Stimulated activated CD4-positive, alpha-beta T cell treated with anti-CD3 and anti-CD28 coated beads, Interleukin-1b, Interleukin-23, amount 100 ng/mL, for 24 hours (primary cell): ENCODE data around the gene RPP25L.

Source experiments
- DNase-seq, 4 experiments: peaks; one replicate each; pipeline ENCODE4 v3.0.0-alpha.2; 2020; ENCODE audit warnings: low read depth in 4 of 4, low spot score in 1 of 4

The RPP25L gene

DNA sequence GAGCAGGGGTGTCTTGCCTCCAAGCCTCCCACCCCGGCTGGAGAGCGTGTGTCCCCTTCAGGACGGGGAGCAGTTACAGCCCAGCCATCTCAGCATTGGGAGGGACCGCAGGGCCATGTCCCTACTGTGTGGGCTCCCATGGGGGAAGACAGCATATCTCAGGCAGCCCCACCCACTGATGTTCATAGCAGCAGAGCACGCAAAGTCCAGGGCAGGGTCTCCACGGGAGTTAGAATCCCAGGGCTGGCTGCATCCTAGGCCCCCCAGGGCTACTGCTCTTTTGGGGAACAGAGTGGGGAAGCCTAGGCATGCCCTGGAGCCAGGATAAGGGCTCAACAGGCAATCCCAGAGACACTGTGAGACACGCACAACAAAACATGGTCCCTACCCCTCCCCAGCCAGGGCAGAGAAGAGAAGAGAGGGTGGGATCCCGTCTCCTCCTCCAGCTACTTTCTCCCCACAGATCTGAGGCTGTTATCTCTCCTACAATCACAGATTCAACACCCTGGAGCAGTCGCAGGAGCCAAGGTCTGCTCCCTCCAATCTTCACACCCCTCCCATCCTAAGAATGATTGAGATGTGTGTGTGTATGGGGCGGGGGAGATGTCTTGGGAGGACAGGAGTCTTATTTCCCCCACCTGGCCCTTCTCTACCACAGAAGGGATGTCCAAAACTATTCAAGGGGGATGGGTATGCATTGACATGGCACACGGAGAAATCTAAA lies 25.8 kb downstream of the RPP25L start:
- no peak for DNase-seq

DNA sequence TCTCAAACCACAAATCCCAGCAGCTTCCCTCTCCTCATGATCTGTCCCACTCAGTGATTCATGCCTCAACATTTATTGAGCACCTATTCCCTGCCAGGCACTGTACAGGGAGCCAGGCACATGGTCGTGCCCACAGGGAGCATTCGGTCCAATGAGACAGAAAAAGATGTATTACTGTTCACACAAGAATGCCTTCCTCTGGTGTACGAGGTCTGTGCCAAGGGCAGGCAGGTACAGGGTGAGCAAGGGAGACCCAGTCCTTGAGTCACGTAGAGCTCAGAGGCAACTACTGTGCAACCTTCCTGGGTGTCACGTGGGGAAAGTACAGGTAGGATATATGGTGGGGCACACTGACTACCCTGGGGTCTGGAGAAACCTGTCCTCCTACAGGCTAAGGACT lies 26.9 kb downstream of the RPP25L start:
- DNase-seq, result no peak

DNA sequence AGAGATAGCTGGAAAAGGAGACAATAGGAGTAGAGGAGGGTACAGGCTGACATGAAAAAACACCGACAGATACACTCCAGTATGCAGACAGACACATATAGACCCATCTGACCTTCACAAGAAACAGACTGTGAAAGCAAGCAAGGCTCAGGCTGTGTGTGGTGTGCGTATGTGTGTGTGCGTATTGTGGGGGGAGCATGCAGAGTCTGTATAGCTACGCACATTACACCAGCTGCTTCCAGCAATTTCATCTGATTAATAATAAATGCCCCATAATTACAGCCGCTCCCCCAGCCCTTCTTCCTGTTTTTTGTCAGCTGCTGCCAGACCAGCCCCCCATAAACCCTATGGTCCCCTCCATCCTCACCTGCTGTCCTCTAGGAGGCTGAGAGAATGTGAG lies 29.1 kb downstream of the RPP25L start:
- no peak for DNase-seq

DNA sequence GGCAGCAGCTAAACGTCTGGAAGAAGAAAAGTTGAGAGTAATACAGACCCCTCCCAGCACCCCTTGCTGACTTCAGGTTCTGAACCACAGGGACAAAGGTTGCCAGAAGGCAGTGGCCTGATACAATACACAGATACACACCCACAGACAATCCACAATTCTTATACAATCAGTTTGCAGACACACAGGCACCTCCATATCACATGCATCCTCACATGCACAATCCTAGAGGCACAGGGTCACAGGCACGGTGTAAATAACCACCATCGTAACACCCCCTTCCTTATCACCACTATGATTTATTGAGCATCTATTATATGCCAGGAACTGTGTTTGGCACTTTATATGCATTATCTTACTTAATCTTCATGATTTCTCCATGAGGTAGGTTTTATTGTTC lies 30.6 kb downstream of the RPP25L start:
- DNase-seq, result no peak

DNA sequence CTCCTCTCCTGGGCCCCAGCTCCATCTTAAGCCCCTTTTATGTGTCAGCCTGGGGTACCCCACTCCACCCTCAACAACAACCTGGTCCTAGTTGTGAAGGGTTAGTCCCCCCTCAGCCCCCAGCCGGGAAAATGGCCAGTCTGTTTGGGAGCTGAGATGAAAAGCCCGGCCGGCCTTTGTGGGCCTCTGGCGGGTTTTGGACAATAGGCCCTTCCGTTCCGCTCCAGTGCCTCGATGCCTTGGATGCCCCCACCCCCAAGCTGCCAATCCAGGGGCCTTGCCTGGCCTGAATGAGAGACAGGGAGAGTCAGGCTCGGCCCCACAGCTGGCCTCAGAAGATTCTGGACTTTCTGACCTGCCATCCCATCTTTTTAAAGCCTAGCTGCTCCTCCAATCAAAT lies 31.5 kb downstream of the RPP25L start:
- DNase-seq, result no peak

DNA sequence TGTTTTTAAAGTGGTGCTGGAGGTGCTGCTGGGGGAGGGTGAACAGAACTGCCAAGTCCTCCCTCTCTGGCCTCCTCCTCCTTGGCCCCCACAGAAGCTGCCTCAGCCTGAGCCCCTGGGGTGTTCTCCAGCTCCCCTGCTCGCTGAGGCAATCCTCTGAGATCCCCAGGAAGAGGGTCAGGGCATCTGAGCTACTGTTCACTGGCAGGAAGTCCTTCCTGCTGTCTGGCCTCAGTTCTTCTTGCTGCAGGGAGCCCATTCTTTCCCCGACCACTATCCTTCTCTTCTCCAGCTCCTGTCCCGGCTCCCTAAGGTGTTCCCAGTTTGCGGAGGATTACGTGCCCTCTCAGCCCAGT lies 32.1 kb downstream of the RPP25L start:
- DNase-seq, result no peak

DNA sequence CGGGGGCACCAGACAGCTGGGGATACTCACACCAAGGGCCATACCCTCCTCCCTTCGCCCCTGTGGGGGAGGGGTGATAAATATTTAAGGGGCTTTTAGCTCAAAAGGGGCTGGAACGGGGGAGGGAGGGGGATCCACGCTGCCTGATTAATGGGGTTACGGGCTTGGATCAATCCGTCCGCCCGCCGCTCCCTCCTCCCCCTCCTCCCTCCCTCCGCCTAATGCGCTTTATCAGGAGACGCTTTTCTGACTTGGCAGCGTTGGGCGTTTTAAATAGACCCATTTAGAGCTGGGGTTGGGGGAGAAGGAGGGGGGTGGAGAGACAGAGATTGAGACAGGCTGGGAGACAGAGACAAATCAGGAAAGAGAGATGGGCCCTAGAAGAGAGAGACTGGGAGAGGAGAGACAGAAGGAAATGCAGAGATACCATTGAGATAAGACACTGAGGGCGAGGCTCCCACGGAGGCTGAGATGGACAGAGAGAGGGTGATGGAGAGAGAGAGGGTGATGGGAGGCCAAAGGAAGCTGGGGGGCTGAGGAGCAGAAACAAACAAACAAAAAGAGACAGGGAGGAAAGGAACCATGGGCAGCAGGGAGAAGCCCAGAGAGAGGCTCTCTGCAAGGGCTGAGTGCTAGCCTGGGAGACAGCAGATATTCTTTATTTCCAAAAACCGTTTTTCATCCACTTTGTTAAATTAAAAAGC lies 32.6 kb downstream of the RPP25L start:
- DNase-seq, result no peak

DNA sequence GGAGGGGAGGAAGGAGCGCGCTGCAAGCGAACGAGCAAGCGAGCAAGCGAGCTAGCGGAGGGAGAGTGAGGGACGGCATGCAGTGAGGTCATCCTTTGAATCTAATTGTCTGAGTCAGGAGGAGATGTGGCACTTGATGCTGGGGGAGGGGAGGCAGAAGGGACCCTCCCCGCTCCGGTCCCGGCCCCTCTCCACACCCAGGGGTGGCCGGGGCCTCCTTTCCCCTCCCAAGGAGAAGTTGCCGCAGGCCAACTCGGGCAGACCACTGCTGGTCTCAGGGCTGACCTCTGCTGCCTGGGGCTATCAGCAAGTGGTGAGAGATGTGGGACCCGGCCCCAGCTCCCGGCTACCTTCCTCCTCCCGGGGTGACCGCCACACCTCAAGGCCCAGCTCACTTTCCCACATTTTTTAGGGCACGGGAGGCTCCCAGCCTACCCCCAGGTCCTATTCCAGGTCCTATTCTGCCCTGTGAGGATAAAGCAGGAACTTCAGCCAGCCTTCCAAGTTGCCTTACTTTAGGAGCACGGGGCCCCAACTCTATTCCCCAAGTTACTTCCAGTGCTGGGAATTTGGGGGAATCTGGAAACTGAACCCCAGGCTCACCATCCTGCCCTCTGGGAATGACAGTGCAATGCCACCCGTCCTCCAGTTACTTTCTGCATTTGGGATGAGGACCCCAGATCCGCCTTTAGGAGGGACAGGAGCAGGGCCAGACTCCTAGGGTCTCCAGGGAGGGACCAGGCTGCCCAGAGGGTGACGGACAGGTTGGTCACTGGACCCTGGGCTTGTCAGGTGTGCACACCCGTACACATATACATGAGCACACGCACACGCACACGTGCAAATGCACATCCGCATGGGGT lies 33.4 kb downstream of the RPP25L start:
- no peak for DNase-seq

DNA sequence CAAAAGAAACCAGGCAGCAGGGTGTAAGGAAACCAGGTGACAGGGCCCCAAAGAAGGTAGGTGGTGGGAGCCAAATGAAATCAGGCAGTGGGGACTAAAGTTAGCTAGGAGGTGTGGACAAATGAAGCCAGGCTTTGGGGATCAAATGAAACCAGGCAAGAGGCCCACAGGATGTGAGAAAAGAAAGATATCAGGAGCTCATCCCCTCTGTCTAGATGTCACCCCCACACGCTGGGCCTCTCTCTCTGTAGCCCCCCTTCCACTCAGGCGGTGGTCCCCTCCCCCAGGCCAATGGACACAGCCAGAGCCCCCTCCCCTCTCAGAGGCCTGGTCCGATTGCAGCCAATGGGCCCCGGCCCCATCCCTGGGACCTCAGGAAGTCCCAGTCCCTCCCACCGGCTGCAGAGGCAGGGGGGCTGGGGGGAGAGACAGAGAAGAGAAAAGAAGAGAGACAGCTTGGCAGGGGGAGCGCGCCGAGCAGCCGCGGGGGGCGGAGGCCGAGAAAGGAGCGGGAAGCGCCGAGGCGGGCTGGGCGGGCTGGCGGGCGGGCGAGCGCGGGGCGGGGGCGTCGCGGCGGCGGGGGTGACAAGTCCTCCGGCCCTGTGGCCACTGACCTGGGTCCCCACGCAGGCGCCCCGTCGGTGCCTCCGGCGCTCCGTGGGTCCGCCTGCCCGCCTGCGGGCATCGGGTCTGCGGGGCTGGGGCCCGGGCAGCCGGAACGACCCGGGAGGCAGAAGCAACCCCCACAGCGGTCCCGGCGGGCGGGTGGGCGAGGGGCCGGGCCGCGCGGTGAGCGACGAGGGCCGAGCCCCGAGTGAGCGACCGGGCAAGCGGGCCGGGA lies 34.3 kb downstream of the RPP25L start:
- DNase-seq, result no peak

DNA sequence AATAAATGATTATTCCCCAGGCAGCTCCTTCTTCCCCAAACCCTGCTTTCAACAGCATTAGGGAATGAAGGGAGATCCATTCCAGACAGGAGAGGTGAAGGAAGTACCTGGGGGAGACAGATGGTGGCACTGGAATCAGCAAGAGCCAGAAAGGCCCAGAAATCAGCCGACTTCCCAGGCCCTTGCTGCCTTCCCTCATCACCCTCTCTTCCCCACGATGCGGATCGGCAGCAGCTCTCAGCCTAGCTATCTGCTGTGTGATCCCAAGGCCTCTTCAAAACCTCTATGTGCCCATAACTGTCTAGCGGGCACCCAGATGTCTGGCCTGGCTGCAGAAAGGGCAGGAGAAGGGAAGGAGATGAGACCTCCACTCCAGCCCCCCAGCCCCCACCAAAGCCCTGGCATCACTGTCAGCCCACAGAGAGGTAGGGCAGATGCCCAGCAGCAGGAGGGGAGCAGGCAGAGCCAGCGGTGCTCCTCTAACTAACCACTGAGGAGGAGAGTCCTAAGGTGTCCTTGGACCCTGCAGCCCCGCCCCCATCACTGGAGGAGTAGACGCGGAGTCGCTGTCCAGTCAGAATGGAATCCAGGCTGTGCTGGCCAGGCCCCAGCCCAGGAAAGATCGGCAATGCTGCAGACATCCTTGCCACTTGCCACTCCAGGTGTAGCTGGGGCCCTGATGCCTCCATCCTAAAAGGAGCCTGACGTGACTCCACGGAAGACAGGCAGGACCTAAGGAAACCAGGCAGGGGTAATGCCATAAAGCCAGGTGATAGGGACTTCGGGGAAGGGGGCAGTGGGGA lies 35.1 kb downstream of the RPP25L start:
- DNase-seq, result no peak

DNA sequence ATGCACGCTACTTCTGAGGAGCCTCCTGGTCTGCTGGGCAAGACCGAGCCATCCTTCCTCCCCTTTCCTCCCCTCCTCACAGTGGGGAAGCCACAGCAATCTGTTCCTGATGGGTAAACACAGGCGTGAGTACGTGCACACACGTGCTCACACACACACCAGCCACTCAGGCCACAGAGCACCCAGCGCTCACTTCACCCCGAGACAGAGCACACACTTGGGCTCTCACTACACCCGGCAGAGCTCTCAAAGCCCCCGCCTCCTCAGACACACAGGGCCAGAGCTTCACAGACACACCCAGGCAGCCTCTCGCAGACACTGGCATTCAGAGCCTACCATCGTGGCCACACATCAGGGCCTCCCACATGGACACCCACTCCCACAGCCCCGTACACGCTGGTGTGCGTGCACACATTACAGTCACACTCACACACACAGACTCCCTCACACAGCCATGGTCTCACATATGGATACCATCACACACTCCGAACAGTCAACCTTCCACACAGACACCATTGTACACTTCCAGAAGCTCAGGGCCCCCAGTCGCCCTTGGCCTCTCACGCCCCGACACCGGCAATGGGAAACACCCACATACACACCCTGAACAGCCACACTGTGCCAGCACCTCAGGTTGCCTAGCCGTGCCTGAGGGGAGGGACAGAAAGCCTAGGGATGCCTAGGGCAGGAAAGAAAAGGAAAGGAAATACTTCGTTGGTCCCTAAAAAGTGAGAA lies 35.9 kb downstream of the RPP25L start:
- DNase-seq, result no peak

DNA sequence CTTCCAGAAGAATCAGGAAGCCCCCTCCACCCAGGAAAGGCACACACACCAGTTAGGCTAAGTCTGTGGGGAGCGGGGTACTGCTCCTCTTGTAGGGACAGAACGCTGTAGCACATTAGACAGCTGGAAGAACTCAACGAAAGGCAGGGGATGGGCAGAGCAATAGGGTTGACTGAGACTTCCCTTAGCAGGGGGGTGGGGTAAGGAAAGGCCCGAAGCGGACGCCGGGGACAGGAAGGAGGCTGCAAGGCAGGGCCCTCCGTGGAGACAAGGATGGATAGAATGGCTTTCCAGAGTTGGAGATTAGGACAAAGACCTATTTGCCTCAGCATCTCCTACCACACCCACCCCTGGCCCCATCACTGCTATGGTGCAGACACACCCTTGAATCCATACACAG lies 36.7 kb downstream of the RPP25L start:
- no peak for DNase-seq

DNA sequence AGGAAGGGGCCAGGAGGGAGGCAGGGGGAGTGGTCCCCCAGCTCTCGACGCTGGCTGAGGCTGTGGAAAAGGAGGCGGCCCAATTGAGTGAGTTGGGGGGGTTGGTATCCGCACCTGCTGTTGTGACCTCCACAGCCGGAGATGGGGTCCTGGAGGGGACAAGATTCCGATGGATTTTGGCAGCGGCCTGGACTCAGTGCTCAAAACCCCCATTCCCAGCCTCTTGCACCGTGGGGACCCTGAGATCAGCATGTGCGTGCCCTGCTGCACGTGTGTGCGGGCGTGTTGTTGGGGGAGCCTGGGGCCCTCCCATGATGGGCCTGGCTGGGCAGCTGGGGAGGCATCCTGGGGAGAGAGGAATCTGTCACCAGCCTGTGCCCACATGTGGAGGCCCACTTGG lies 37.3 kb downstream of the RPP25L start:
- no peak for DNase-seq

DNA sequence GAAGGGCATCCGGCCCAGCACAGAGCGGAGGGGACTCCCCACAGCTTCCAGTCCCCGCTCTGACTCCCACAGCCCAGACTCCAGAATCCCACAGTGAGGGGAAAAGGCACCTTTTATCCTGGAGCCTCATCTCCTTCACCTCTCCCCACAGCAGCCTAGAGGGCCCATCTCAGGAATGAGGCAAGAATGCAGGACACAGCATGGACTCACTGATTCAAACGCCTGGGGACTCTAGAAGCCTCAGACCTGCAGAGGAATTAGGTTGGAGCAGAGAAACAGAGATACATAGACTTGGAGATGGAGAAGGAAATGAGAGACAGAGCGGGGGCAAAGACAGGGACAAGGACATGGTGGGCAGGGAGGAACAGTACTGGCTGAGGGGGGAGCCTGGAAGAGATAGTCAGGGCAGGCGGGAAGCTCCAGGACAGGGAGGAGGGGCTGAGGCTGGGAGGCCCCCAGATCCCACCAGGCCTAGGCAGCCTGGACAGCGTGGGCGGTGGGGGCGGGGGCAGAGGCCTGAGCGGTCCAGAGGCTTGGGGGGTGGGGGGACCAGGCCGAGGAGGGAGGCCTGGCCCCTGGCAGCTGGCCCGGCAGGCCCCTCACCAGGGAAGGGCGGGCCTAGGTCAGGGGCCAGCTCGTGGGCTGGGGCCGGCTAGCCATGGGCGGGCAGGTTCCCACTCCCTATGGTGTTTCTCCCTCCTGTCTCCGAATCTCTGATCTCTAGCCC lies 38.1 kb downstream of the RPP25L start:
- DNase-seq, result no peak

DNA sequence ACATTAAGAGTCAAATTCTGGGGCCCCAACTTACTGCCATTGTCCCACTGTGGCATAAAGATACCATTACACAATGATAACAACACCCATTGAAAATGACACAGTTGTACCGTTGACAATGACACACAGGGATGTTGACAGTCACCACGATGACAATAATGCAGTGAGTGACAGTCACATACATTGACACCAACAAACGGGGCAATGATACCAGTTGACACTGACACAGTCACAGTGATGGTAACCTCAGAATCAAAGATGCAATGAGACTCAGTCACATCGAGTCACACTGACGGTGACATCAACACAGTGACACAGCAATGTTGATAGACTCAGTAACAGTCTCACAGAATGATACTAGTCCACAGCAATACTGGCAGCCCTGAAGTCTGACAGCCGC lies 39.3 kb downstream of the RPP25L start:
- DNase-seq, result no peak

DNA sequence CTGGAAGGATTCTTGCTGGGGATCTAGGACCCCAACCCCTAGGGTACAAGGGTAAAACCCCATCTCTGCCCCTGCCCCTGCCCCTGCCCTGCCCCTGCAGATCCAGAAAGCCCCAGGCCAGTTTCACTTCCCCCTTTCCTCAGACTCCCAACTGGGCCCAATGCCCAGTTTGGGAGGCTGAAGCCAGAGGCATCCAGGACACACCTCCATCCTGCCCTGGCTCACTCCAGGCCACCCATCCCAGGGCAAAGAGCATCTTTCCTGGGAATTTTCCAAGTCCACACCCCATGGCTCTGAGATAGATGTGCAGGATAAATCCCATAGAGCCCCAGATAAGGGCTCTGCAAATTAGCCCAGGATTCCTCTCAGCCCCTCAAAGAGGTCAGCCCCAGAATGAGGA lies 39.8 kb downstream of the RPP25L start:
- DNase-seq, result no peak

DNA sequence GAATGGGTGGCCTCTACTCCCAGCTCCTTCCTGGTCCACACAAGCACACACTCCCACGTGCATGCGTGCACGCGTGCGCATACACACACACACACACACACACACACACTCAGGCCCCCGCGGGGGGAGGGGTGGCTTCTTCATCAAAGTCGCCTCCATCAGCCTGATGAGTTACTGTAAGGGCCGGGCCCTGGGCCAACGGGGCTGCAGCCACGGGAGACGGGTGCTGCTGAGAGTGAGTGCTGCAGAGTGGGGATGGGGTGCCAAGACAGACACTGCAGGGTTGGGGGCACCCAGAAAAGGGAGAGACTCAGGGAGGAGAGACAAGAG lies 40.5 kb downstream of the RPP25L start:
- no peak for DNase-seq

DNA sequence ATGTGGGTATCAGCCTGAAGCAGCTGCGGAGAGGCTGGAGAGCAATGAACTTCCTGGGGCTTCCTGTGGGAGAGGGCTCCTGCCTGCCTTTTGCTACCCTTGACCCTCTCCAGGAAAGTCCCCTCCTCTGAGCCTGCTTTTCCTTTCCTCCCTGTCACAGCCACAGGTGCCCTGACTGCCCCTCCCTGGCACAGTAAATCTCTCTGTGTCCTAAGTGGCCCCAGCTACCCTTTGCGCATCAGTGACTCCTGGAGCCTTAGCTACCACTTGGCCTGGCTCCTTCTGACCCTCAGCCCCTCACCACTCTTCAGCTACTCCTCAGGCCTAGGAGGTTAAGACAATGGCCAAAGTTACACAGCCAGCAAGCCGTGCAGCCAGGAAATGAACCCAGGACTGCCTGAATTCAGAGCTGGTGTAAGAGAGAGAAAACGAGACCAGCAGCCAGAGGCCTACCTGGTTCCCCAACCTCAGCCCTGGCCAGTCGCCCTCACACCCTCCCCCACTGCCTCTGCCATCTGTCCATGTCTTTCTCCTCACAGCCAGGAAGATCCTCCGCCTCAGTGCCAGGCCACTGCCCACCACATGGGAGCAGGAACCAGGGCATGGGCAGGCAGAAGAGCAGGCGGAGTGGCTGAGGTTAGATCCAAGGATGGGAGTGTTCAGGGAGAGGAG lies 41.0 kb downstream of the RPP25L start:
- DNase-seq, result no peak

DNA sequence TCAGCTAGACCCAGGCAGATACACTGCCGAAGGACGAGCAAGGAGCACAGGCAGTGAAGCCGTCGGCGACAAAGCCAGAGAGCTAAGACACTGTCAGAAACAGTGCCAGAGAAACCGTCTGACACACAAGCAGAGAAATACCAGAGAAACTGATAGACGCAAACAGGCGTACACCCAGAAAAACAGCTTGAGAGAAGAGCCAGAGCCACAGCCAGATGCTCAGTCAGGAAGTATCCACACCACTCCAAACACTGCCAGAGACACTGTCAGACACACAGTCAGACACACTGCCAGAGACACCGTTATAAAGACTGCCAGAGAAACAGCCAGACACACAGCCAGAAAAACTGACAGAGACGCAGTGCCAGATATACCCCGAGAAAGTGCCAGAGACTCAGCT lies 41.5 kb downstream of the RPP25L start:
- DNase-seq, result no peak
